Measurements from ENCODE around the gene ULBP1. TPM values are rescaled to one million over a fixed set of nuclear protein-coding genes. Genes with fewer than 3 reads are reported as not detected.
"Not testable (repeated sequence)": the region's sequence is repeated elsewhere in the genome, so short reads cannot be mapped to it uniquely, and the experiment has no call there.

Gene ULBP1
- total RNA-seq, 2 donors from 2014 or later: 0.09 TPM; not detected in 1

DNA sequence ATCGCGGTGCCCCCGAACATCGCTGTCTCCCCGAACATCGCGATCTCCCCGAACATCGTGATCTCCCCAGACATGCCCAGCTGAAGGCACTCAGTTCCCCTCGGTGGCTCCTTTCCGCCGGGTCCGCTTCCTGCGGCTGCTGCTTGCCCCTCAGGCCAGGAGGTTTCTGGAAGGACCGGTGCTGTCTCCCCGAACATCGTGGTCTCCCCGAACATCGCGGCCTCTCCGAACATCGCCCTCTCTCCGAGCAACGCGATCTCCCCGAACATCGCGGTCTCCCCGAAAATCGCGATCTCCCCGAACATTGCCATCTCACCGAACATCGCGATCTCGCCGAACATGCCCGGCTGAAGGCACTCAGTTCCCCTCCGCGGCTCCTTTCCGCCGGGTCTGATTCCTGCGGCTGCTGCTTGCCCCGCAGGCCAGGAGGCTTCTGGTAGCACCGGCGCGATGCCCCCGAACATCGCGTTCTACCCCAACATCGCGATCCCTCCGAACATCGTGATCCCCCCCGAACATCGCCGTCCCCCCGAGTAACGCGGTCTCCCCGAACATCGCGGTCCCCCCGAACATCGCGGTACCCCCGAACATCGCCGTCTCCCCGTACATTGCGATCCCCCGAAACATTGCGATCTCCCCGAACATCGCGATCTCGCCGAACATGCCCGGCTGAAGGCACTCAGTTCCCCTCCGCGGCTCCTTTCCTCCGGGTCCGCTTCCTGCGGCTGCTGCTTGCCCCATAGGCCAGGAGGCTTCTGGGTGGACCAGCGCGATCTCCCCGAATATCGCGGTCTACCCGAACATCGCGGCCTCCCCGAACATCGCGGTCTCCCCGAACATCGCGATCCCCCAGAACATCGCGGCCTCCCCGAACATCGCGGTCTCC lies 808 bp downstream of the ULBP1 start:
- intact Hi-C loops (cut with DNase I, micrococcal nuclease): no loop called here
- DNase-seq (peak in 1 of 2 donors; percentile 13), ATAC-seq (no peak)

DNA sequence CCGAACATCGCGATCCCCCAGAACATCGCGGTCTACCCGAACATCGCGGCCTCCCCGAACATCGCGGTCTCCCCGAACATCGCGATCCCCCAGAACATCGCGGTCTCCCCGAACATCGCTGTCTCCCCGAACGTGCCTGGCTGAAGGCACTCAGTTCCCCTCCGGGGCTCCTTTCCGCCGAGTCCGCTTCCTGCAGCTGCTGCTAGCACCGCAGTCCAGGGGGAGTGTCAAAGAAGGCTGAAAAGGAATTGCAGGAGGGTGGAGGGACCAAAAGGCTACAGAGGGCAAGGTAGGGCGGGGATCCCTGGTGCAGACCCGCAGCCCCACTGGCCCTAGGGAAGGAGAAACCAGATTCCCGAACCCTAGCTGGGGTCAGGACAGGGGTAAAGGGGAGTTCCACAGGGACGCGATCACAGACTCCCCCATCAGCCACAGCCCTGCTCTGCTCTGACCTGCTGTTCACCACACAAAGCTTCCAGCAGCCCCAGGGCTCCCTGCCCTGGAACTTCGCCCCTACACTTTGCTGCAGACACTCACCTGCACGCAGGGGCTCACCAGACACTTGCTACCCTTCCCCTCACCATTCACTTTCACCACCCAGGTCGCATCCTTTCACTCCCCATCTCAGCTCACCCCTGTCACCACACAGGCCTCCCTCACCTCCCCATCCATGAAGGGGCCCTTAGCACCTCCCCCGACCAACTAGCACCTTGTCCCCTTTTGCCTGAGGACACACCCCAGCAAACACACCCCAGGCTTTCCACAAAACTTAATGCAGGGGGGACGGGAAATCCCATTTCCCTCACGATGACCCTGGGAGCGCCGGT lies 1.7 kb downstream of the ULBP1 start:
- ATAC-seq (no peak), DNase-seq (peak in 1 of 2 donors; percentile 24)
- intact Hi-C loops (cut with DNase I, micrococcal nuclease): no loop called here

DNA sequence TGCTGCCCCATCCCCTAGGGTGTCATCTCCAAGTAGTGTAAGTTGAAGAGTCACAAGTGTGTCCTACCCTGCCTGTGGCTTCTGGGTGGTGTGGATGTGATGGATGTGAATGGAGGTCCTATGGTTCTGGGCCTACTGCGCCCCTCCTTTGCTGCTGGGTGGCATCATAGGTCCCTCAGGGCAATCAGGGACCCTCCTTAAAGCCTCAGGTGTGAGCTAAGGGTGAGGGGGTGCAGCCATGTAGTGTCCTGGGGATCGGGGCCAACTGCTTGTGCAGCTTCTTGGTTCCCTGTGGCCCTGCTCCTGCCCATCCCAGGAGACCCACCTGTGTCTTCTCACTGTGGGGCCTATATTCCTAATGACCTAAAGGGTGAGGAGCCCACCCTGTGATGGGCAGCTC lies 2.6 kb downstream of the ULBP1 start:
- intact Hi-C loops (cut with DNase I, micrococcal nuclease); DNase-seq; ATAC-seq: not testable (repeated sequence)

DNA sequence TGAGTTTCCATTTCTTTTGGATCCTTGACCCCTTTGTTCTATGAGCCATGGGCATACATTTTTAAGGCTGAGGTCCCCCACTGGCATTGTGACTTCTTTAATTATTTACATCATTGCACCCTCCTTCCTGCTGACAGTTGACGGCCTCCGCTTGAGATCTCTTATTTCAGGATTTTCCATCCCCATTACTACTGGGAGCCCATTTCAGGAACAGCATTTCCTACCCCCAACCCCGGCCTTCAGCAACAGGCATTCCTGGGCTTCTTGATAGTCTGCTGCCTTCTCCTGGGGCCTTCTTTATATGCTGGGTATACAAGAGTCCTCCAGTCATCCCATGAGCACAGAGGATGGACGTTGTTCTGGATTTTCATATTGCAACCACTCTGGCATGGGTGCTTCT lies 3.8 kb downstream of the ULBP1 start:
- ATAC-seq (no peak), DNase-seq (no peak)
- intact Hi-C loops (cut with DNase I, micrococcal nuclease): no loop called here

DNA sequence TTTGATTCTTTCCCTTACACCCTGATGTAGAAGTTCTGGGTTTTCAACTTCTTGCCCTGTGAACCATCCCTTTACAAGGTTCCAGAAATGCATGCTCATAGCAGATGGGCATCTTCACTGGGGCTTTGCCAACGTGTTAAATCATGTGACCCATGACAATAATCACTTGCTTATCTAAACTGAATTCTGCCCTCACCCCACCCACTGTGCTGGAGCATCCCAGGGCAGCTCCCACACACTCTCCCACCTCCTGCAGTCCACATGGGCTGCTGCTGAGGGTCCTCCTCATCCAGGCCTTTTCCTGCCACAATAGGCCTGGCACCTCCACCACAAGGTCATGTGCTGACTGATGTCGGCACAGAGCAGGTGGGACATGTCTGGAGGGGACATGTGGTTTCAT lies 4.3 kb downstream of the ULBP1 start:
- intact Hi-C loops (cut with DNase I, micrococcal nuclease); ATAC-seq; DNase-seq: not testable (repeated sequence)

DNA sequence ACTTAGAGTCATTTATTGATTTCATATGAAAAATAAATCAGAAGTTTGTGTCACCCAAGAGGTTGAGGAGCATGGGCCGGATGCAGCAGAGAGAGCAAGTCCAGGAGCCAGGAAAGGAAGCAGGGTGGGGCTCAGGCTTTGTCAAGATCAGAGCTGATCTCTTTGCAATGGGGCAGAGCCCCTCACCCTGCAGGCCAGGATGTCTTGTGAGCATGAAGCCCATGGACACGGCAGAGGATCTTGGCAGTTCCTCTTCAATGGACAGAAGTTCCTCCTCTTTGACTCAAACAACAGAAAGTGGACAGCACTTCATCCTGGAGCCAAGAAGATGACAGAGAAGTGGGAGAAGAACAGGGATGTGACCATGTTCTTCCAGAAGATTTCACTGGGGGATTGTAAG lies 5.2 kb downstream of the ULBP1 start:
- DNase-seq; ATAC-seq; intact Hi-C loops (cut with DNase I, micrococcal nuclease): not testable (repeated sequence)

DNA sequence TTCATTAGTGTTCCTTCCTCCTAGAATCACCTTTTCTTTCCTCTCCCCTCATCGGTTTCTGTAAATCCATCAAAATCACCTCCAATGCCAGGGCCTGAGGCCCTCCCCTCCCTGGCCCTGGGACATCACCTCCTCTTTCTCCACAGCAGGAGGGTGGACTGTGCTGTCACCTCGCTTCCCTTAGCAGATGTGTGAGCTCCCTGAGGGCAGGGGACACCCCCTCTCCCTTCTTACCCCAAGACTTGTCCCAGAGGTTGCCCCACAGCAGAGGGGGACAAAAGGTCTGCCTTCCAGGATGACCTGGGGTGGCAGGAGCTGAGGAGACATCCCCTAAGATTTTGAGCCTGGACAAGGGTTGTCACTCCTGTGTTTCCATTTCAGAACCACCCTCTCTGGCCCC lies 5.9 kb downstream of the ULBP1 start:
- intact Hi-C loops (cut with DNase I, micrococcal nuclease): no loop called here
- no peak for DNase-seq
- no peak for ATAC-seq

DNA sequence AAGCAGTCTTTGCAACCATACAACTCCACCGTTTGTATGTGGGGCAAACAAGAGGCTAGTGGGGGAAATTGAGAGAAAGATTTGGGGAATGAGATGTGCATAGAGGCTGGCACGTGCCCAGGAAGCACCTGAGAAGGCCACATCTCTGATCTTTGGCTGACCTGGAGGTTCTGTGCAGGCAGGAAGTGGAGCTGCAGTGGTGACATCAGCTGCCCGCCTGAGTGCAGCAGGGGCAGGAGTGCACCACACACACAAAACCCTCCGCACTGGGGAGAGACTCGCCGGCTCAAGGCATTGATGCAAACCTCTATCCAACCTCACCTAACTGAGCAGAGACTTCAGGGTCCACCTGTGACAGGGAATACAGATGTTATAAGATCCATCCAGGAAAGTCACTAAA lies 10.7 kb downstream of the ULBP1 start:
- DNase-seq; intact Hi-C loops (cut with DNase I, micrococcal nuclease); ATAC-seq: not testable (repeated sequence)

DNA sequence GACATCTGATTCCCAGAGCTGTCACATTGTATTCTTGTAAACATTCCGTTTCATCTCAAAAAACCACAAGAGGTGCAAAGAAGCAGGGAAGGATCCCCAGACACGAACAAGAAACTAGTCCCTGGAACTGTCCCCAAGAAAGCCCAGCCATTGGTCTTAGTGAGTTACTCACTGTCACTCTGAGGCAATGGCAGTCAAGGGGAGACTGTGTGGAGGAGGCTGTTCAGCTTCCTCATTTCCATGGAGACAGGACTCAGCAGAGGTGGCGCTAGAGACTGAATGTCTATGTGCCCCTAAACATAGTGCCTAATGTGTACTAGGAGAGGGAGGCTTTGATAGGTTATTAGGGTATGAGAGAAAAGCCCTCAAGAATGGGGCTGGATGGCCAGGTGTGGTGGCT lies 11.1 kb downstream of the ULBP1 start:
- no peak for DNase-seq
- intact Hi-C loops (cut with DNase I, micrococcal nuclease): no loop called here
- no peak for ATAC-seq

DNA sequence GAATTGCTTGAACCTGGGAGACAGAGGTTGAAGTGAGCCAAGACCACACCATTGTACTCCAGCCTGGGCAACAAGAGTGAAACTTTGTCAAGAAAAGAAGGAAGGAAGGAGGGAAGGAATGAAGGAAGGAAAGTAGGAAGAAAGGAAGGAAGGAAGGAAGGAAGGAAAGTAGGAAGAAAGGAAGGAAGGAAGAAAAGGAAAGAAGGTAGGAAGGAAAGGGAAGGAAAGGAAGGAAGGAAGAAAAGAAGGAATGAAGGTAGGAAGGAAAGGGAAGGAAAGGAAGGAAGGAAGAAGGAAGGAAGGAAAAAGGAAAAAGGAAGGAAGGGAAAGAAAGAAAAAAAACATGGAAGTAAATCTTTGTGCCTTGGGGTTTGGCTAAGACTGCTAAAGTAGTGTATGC lies 11.7 kb downstream of the ULBP1 start:
- no peak for ATAC-seq
- intact Hi-C loops (cut with DNase I, micrococcal nuclease): no loop called here
- no peak for DNase-seq

DNA sequence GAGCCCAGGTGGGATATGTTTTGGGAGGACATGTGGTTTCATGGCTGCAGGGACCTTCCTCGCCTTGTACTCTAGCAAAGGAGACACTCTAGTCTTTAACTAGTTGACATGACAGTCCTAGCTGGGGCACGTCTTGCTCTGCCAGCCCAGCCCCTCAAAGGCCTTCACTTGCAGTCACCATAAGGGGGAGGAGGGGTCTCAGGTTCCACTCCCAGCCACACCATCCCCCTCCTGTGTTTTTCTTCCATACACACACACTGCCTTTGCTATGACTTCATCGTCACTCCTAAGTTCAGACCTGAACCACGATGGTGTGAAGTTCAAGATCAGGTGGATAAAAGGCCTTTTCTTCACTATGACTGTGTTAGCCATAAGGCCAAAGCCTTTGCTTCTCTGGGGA lies 13.5 kb downstream of the ULBP1 start:
- intact Hi-C loops (cut with DNase I, micrococcal nuclease): no loop called here
- DNase-seq (no peak), ATAC-seq (no peak)

DNA sequence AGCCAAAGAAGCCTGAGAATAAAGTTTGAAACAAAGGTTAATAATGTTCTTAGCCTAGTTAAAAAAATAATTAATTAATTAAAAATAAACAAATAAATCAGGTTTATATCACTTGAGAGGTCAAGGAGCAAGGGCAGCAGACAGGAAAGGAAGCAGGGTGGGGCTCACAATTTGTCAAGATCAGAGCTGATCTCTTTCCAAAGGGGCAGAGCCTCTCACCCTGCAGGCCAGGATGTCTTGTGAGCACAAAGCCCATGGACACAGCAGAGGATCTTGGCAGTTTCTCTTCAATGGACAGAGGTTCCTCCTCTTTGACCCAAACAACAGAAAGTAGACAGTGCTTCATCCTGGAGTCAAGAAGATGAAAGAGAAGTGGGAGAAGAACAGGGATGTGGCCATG lies 14.9 kb downstream of the ULBP1 start:
- no peak for DNase-seq
- no peak for ATAC-seq

DNA sequence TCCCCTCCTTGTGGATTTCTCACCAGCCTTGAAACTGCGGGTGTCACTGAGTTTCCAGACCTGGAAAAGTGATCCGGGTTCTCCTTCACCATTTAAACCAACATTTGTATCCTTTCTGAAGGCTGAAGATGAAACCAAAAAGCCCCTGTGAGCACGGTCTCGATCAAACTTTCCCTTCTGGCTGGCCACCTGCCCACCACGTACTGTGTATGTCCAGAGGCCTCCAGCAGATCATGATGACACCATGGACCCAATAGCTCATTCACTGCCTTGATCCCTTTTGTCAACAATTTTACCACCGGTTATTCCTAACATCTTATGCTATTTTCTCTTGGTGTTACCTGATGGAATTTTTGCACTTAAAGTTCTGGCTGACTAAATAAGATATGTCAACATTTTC lies 15.6 kb downstream of the ULBP1 start:
- no peak for ATAC-seq
- intact Hi-C loops (cut with DNase I, micrococcal nuclease): no loop called here

More for the DNA sequence above, 14.9 kb downstream of the ULBP1 start:
- intact Hi-C loops (cut with DNase I, micrococcal nuclease): no loop called here

DNA sequence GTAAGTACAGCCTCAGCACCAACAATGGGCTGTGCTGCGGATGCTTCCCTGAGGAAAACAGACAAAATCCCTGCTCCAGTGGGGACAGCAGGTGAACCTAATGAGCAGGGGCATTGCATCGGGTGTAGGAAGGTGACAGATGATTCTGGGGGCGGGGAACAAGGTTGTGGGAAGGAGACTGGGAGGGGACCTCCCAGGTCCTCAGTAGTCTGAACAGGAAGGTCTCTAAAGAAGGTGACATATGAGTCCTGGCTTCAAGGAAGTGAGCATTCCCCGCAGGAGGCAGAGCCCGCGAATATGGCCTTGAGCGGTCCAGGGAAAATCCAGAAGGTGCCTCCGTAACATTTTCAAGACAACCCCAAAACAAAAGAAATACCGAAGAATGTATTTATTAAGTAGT lies 19.4 kb downstream of the ULBP1 start:
- ATAC-seq (no peak), DNase-seq (no peak)
- intact Hi-C loops (cut with DNase I, micrococcal nuclease): no loop called here

More for the DNA sequence above, 15.6 kb downstream of the ULBP1 start:
- DNase-seq: no peak

DNA sequence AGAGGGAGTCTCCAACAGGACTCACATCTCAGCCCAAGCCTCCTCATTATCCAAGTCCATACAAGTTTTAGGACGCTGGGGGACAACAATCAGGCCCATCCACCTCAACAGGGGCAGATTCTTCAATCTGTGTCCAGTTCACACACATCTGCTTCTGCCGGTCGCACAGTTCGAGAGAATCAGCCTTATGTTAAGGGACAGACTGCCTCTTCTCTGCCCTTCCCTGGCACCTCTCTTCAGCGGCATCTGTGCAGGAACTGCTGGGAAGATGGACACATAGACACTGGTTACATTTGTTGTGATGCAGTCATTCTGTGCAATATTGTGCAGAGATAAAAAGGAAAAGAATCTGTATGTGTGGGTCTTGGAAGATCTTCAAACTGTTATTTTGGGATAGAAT lies 21.0 kb downstream of the ULBP1 start:
- intact Hi-C loops (cut with DNase I, micrococcal nuclease): no loop called here
- ATAC-seq: no peak
- DNase-seq: no peak

DNA sequence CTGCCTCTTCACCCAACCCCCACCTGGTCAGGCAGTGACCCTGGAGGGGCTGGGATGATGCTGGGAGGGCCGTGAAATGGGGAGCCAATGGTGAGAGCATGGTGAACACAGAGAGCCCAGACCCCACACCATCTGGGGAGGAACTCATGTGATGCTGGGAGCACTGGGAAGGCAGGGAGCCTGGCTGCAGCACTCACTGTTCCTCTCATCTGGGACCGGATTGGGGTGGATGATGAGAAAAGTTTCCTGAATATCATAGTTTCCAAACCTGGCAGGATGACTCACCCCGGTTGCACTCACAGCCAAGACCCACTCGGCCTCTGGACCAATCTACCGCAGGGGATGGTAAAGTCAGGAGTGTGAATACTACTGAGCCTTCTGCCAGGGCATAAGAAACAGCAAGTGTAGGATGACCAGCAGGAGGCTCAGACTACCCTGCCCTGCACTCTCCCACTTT lies 21.8 kb downstream of the ULBP1 start:
- DNase-seq (no peak), ATAC-seq (no peak)
- intact Hi-C loops (cut with DNase I, micrococcal nuclease): no loop called here

DNA sequence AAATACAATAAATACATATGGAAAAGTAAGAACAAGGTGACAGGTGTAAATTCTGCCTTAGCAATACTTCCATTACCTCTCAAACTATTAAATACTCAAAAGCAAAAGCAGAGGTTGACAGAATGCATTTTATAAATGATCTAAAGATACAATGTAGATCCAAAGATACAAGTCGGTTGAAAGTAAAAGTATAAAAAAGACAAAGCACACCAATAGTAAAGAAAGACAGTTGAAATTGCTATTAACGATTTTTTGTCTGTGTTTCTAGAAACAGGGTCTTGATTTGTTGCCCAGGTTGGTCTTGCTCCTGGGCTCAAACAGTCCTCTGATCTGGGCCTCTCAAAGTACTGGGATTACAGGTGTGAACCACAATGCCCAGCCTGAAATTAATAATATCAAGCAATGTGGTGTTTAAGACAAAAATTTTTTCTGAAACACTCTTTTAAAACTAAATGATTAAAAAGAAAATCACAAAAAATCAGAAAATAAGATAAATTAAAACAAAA lies 23.9 kb downstream of the ULBP1 start:
- intact Hi-C loops (cut with DNase I, micrococcal nuclease): no loop called here

DNA sequence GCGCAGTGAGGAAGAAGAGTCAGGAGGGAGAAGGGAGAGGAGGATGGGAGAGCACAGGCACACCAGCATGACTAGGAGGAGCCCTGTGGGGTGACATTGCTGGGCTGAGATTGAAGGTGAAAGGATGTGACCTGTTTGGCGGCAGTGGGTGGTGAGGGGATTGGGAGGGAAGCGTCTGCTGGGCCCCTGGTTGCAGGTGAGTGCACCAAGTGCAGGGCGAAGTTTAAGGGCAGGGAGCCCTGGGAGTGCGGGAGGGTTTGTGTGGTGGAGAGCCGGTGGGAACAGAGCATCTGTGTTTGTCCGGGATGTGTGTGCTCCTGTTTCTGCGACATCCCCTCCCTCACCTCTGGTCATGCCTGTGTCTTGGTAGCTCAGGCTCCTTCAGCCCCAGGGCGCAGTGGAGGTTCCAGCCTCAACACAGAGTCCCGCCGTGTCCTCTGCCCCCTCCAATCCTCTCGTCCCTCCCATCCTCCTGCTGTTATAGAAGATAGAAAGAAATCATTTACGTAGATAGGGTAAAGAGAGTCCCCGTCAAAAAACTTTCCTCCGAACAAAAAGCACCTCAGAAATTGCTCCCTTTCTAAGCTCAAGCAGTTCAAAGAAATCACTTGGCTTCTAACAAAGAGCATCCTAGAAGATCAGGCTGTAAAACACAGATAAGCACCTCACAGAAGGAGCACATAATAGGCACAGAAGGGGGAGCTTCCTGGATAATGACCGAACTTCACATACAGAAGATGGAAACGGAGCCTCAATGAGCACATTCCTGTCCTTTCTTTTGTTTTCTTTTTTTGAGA lies 25.0 kb downstream of the ULBP1 start:
- intact Hi-C loops (cut with DNase I, micrococcal nuclease): no loop called here
- ATAC-seq: no peak
- no peak for DNase-seq

More for the DNA sequence above, 23.9 kb downstream of the ULBP1 start:
- DNase-seq (no peak), ATAC-seq (no peak)

DNA sequence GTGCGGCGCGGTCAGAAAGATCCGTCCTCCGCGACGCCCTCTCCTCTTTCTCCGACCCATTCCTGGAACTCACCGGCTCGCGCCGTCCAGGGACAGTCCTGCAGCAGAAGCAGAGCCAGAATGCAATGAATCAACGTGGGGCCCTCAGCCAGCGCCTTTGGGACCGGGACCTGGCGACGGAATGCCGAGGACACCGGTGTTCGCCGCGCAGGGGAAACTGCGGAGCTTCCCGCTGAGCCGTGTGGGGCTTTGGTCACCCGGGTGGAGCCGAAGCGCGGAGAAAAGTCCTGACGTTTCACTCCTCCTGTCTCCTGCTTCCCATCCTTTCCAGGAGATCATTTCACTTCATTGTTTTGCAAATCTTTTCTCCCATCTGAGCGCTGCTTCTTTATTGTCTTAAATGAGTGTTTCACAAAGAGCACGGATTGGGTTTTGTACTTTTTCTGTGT lies 26.5 kb downstream of the ULBP1 start:
- intact Hi-C loops (cut with DNase I, micrococcal nuclease): no loop called here
- ATAC-seq (no peak), DNase-seq (no peak)

Data from left colon (tissue), 2 donors.